GM18505 (cell line): ENCODE data around the gene COL20A1.
"Not testable (repeated sequence)": the region's sequence is repeated elsewhere in the genome, so short reads cannot be mapped to it uniquely, and the experiment has no call there.

Source experiments
- ATAC-seq: cut with Tn5 transposase; IDR thresholded peaks from one replicate; pipeline ENCODE4 v1.9.1; 2021; ENCODE audit not compliant: unreplicated experiment
- POLR2A ChIP-seq: IDR thresholded peaks from 4 replicates; pipeline ENCODE4 v1.6.1; 2011; ENCODE audit warnings: borderline replicate concordance; ENCODE audit not compliant: insufficient read depth, insufficient read length; ENCODE audit errors: extremely low read depth

Gene COL20A1

DNA sequence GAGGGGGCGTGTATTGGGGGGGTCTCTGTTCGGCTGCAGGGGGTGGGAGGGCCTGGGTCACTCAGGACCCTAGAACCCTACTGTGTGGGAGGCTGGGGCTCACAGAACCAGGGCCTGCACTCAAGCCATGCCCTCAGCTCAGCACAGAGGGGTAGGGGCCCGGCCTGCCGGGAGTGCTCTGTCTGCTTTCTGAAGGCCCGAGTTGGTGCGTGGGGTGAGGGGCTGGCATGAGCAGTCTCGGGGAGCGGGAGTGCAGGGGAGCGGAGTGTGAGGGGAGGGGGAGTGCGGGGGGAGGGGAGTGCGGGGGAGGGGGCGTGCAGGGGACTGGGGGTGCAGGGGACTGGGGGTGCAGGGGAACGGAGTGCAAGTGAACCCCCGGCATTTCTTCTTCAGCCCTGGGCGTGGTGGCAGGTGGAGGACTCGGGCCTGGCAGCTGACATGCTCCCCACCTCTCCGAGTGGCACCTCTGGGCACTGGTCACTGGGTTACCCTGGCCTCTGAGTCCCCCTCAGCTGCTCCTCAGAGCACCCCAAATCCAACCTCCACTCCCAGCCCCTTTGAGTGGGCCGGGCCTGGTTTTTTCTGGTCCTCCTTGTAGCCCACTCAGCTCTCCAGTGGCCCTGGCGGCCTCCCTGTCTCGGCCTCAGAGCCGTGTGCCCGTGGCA, 1.0 kb downstream of the COL20A1 start:
- TF ChIP-seq POLR2A = no peak
- no peak for ATAC-seq

- no peak for ATAC-seq
- no peak for TF ChIP-seq POLR2A
Observed at GRCh38 chr20:63294536-63294900, 1.5 kb downstream of the COL20A1 start.

DNA sequence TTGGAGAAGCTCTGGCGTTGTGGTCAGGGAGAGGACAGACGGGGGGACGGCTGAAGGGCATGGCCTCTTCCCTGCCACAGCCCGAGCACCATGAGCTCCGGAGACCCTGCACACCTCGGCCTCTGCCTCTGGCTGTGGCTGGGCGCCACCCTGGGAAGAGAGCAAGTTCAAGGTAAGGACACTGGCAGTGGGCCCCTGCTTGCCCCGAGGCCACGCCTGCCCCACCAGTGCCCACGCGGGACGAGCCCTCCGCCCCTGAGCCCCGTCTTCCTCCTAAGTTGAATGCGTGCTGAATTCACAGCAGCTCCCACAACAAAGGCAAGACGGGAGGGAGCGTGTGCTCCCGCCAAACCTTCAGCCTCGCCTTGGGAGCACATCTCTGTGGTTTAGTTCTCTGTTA, 2.0 kb downstream of the COL20A1 start:
- TF ChIP-seq POLR2A = no peak
- no peak for ATAC-seq

DNA sequence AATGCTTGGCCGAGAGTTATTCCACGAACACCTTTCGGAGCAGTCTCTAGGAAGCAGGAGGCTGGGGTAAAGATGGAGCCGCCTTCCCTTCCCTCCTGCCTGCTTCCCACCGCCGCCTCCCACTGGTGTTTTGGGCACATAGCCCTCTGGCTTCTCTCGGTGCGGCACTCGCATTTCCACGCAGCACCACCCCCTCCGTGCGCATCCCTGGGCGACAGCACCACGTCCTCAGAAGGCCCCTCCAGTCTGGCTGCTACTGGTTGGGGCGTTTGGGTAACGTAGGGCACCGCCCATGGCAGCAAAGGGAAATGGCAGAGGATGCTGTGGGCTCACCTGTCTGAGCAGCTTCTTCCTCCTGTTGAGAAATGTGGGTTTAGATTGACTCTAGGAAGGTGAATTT, 2.4 kb downstream of the COL20A1 start:
- TF ChIP-seq POLR2A = no peak
- no peak for ATAC-seq

GRCh38 chr20:63295846-63296245, 2.9 kb downstream of the COL20A1 start:
- TF ChIP-seq POLR2A = no peak
- ATAC-seq = no peak

GRCh38 chr20:63296531-63297299, 3.7 kb downstream of the COL20A1 start:
- no peak for ATAC-seq
- no peak for TF ChIP-seq POLR2A

- no peak for ATAC-seq
- TF ChIP-seq POLR2A = no peak
Observed at GRCh38 chr20:63297371-63297781, 4.4 kb downstream of the COL20A1 start.

GRCh38 chr20:63297796-63298572, 5.0 kb downstream of the COL20A1 start:
- ATAC-seq = no peak
- no peak for TF ChIP-seq POLR2A

GRCh38 chr20:63298731-63299312, 5.8 kb downstream of the COL20A1 start:
- TF ChIP-seq POLR2A = no peak
- ATAC-seq = no peak

DNA sequence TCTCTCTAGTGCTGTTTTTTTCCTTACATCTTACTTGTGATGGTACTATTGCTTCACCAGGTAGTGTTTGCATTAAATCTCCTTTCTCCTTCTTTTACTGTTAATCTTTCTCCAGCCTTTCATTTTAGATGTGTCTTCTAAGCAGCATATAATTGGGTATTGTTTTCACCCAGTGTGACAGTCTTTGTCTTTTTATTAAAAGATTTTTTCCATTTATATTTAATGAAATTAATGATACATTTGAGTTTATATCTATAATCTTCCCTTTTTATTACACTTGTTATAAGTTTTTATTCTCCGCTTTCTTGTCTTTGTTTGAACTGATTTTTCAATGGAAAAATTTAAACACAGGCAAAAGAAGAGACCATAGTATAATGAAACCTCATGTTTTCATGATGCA, 8.7 kb downstream of the COL20A1 start:
- ATAC-seq = no peak
- no peak for TF ChIP-seq POLR2A

DNA sequence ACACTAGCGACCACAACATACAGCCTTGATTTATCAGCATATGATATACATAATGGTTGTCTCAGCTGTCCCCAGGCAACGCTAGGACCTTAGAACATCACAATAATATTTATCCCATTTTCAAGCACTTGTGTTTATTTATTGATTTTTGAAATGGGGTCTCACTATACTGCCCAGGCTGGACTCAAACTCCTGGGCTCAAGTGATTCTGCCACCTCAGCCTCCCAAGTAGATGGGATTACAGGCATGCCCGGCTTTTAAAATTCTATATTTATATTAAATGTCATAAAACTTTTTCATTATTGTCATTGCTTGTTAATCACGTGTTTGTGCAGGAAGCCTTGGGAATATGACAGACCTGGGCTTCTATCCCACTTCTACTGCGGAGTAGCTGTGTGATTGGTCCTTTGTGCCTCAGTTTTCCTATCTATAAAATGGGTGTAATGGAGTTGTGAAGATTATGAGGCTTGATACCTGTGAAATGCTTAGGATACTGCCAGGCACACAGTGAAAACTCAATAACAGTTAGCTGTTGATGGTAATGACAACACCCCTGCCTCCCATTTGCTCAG, 10.2 kb downstream of the COL20A1 start:
- TF ChIP-seq POLR2A = no peak
- no peak for ATAC-seq

- no peak for ATAC-seq
- TF ChIP-seq POLR2A = no peak
Observed at GRCh38 chr20:63305393-63305792, 12.4 kb downstream of the COL20A1 start.

DNA sequence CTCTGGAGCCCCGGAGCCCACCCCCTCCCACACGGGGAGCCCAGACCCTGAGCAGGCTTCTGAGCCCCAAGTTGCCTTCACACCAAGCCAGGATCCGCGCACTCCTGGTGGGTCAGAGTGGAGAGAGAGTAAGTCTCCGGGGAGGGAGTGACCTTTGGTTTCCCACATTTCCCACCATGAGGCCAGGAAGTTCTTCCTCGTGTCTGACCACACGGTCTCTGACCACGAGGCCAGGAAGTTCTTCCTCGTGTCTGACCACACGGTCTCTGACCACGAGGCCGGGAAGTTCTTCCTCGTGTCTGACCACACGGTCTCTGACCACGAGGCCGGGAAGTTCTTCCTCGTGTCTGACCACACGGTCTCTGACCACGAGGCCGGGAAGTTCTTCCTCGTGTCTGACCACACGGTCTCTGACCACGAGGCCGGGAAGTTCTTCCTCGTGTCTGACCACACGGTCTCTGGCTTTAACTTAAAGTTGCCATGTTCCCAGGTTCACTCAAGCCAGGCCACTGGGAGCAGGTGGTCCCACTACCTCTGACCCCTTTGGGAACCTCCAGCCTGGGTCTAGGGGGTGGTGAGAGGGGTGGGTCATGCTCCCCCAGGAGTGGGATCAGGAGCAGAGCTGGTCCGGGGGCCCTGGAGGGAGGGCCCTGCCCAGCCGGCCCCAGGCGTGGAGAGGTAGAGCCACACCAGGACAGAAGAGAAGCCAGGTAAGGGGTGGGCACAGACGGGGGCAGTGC, 13.1 kb downstream of the COL20A1 start:
- ATAC-seq = not testable (repeated sequence)
